Activated CD4-positive, alpha-beta T cell treated with anti-CD3 and anti-CD28 coated beads, Interleukin-2, amount 50 U/mL, for 48 hours (primary cell): ENCODE data around the gene TMPRSS7.

Experiments
- DNase-seq, 2 experiments: peaks; one replicate each; pipeline ENCODE4 v3.0.0-alpha.2; 2020

Gene TMPRSS7

DNA sequence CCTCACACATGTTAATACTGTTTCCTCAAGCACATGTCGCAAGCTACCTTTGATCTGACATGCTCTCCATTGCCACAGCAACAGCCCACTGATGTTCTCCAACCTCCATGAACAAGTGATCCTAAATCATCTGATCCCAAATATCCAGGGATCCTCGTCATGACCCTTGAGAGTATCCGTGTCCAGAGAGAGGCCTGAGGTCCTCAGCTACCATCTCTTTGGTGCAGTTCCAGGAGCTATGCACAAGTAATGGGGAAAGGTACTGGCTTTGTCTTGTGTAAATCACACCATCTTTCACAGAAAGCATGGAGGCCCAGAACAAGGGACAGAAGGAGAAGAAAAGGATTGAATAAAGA, 96.1 kb downstream of the TMPRSS7 start:
- DNase-seq = no peak
